Measurements from ENCODE around the gene FARP1.
A peak's percentile ranks its signal among the peaks of the same experiment; 100 is the strongest.
"Not testable (repeated sequence)": the region's sequence is repeated elsewhere in the genome, so short reads cannot be mapped to it uniquely, and the experiment has no call there.

Gene FARP1

DNA sequence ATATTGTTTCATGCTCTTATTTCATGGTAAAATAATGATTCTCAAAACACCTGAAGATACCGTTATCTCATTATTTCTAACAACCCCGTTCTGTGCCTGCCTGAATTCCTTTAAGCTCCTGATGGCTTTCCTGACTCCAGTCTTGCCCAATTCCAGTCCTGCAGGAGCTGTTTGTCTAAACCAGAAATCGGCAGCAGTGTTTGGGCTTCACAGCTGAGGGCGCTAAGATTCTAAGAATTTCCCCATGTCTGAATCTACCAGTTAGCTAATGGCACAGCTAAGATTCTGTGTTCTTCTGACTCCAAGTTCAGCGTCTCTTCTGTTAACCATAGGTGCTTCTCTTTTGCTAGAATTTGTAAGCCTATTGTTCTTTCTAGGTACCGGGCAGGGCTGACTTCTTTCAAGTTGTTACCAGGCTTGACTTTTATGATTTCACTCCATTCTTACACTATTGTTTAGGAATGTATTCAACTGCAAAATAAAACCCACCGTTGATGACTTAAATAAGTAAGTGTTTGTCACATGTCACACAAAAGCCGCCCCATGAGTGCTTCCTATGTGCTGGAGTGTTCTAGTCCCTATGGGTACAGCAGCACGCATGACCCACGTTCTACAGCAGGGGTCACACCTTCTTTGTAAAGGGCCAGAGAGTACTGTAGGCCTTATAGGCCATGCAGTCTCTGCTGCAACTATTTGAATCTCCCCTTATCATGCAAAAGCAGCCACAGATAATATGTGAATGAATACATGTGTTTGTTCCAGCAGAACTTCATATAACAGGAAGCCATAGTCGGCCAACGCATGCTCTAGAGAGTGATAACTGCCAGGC lies 202.4 kb downstream of the FARP1 start:
- FAIRE-seq: no peak

DNA sequence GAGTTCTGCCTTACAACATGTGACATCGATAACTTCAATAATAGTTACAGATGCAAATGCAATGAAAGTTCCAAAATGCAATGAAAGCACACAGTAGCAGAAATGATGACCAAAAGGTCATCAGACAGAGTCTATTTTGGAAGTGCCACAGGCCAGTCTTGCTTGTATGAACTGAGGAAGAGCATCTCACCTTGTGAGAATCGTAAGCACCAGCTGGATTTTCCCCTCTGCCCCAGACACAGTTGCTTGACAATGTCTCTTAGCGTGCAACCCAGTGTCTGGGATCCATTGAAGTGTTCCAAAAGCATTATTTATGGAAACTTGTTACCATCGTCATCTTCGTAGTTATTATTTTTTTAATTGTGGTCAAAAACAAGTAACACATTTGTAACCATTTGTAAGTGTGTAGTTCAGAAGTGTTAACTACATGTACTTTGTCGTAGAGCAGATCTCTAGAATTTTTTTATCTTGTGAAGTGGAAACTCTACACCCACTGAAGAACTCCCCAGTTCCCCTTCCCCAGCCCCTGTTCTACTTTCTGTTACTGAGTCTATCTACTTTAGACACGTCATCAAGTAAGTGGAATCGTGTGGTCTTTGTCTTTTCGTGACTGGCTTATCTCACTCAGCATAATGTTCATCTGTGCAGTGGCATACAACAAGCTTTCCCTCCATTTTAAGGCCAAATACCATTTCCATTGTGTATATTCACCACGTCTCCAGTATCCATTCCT lies 204.2 kb downstream of the FARP1 start:
- FAIRE-seq: no peak

GRCh38 chr13:98347756-98348155 lies 204.9 kb downstream of the FARP1 start:
- no peak for FAIRE-seq

GRCh38 chr13:98348466-98349200 lies 205.7 kb downstream of the FARP1 start:
- no peak for FAIRE-seq

DNA sequence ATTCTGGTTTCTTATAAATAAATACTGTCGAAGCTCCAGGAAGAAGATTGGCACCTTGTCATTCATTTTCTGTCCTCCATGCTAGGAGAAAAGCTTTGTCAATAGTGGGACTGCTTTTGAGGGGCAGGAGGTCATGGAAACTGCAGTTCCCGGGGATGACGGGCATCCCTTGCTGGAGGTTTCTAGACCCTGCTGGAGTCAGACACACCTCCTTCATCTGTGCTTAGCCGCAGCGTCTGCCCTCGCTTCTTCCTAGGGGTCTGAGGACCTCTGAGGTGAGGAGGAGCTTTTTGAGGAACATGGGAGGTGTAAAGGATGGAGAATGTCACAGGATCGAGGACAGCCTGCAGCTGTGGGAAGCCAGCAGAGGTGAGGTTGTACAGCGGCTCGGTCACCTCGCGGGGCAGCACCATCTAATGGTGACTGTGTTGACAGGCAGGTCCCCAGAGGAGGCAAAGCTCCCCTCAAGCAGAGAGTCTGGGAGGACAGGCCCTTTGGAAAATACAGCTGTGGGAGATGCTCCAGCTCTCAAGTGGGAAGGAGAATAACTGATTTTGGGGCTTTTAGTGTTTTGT lies 206.9 kb downstream of the FARP1 start:
- no peak for FAIRE-seq

- FAIRE-seq: no peak
Observed at GRCh38 chr13:98350746-98351330, 207.9 kb downstream of the FARP1 start.

- FAIRE-seq: no peak
Observed at GRCh38 chr13:98351636-98352035, 208.7 kb downstream of the FARP1 start.

GRCh38 chr13:98352226-98352625 lies 209.3 kb downstream of the FARP1 start:
- FAIRE-seq: no peak

- no peak for FAIRE-seq
Observed at GRCh38 chr13:98353750-98354149, 210.9 kb downstream of the FARP1 start.

DNA sequence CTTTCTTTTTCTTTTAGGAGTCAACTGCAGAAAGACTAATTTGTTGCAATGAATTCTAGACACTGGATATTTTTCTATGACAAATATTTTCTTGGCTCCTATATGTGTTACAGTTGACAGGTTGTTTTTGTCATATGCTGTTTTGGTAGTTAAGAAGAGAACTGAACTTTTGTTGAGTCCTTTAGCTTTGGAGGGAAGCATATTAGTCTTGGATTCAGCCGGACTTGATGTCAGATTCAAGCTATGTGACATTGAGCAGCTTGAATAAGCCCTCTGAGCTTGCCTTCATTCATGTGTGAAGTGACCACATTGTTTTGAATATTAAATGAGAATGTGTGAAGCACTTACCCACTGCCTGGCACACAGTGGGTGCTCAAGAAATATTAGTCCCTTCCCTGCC lies 216.0 kb downstream of the FARP1 start:
- FAIRE-seq: no peak

GRCh38 chr13:98360545-98360944 lies 217.7 kb downstream of the FARP1 start:
- no peak for FAIRE-seq

DNA sequence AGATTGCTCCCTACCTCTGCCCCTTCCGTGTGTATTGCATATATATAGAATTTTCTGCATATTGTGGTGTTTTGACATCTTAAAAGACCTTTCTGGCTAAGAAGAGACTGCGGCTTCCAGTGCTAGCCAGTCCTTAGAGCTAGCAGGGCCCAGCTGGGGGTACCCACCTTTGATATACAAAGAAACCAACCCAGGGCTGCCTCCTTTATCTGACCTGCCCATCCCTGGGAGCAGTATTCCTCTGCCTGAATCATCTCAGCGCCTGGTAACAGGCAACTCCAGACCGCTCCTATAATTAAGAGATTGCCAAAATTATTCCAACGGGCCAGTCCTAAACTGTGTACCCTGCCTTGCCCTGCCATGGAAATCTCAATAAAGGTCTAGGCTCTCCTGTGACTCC lies 220.4 kb downstream of the FARP1 start:
- FAIRE-seq: no peak

- FAIRE-seq: no peak
Observed at GRCh38 chr13:98364179-98364578, 221.3 kb downstream of the FARP1 start.

DNA sequence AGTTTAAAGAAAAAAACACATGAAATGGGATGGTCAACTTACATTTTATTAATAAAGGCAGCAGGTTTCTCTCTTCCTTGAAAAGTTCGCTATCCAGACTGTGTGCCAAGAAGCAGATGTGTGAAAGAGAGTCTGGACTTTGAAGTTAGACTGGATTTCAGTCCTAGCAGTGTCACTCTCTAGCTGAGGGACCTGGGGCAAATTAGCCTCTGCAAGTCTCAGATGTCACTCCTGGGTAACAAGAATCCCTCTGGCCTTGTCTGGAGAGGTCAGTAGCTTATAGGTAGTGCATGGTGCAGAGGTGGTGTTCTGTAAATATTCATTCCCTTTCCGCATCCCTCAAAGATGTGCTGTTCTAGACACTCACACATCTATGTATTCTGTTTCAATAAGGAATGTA lies 221.8 kb downstream of the FARP1 start:
- FAIRE-seq: no peak

DNA sequence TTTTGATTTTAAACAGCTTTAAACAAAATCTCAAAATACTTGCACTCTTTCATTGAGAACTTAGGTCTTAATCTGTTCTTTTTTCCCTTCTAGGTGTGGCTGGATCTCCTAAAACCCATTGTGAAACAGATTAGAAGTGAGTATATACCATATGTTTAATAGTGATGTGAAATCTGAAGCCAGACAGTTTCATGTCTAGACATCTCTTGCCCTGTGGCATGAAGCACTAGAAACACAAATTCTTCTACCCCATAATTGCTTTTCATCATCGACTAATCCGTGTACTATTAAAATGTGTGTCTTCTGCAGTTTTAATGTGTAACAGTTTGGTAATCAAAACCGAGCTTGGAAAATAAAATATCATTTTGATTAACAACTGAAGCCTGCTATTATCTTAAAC lies 222.4 kb downstream of the FARP1 start:
- FAIRE-seq: no peak

- FAIRE-seq: no peak
Observed at GRCh38 chr13:98366010-98366409, 223.1 kb downstream of the FARP1 start.

GRCh38 chr13:98366443-98366842 lies 223.5 kb downstream of the FARP1 start:
- no peak for FAIRE-seq

DNA sequence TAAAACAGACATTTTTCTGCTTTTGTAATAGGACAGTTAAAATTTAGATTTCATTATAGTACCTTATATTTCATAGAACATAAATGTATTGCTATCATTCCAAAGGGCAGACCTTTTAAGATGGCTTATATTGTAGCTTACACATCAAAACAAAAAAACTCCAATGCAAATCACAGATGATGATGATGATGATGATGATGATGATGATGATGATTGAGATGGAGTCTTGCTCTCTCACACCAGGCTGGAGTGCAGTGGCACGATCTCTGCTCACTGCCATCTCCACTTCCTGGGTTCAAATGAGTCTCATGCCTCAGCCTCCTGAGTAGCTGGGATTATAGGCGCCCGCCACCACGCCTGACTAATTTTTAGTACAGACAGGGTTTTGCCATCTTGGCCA lies 224.1 kb downstream of the FARP1 start:
- FAIRE-seq: no peak

- peak; percentile 43 for FAIRE-seq
Observed at GRCh38 chr13:98368019-98368418, 225.1 kb downstream of the FARP1 start.

- FAIRE-seq: not testable (repeated sequence)
Observed at GRCh38 chr13:98369520-98369919, 226.6 kb downstream of the FARP1 start.

DNA sequence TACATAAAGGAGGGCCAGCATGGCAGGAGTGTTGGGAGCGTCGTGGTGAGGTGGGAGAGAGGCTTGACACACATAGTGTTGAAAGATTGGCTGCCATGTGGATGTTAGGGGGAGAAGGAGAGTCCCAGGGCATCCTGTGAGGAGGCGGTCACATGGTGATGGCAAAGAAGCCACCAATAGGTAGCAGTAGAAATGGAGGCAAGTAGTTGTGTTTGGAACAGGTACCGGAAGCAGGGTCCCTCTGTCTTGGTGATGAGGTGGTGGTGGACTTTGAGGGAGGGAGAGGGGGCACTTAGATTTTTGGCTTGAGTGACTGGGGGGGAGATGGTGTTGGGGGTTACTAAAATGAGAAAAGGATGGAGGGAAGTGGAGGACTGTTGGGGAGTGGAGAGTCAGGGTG lies 227.4 kb downstream of the FARP1 start:
- FAIRE-seq: no peak

GRCh38 chr13:98370806-98371515 lies 228.1 kb downstream of the FARP1 start:
- FAIRE-seq: no peak

Data from islet of Langerhans (tissue), 1 donor.